ENCODE data around the gene CAMK1G. TPM values are rescaled to one million over a fixed set of nuclear protein-coding genes. Genes with fewer than 3 reads are reported as not detected.
A peak's percentile ranks its signal among the peaks of the same experiment; 100 is the strongest.

Gene CAMK1G
- polyA plus RNA-seq, 1 donor from 2014 or later: 3.0 TPM

DNA sequence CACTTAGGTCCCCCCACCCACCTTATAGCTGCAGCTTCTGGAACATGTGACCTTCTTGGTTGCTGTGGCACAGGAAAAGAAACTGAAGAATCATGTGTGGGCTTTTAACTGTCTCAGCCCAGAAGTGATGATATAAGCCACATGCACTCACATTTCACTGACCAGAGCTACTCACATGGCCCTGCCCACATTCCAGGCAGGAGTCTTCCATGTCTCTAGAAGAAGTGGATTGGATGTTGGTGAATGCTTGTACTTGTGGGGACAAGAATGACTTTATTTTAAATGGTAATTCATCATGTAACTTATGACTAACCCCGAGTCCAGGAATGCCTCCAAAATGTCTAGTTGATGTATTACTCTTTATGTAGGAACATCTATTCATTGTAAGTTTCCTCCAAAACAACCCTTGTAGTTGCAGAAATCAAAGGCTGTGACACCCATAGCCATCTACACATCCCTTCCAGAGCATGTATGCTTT, 15.8 kb upstream of the CAMK1G start:
- Histone ChIP-seq H3K4me3 (ENCODE audit: low read length) (no peak overlapping the region), H3K9ac (ENCODE audit: low read length) (no peak overlapping the region), H3K79me2 (replicated peaks; ENCODE audit: insufficient read depth, low read length) (no peaks in the 10 kb centered on the region), H3K36me3 (ENCODE audit: insufficient read depth, low read length) (no peaks in the 10 kb centered on the region), H3K9me2 (ENCODE audit: insufficient read depth, low read length) (no peaks in the 10 kb centered on the region), H3K27ac (ENCODE audit: low read length) (no peak overlapping the region), H3F3A (ENCODE audit: insufficient read depth, low read length, poor library complexity, severe bottlenecking) (no peaks in the 10 kb centered on the region), H3K9me3 (ENCODE audit: low read length) (no peaks in the 10 kb centered on the region), H4K20me1 (ENCODE audit: insufficient read depth) (no peaks in the 10 kb centered on the region), H3K27me3 (ENCODE audit: insufficient read depth, low read depth, low read length) (no peaks in the 10 kb centered on the region), H3K4me2 (ENCODE audit: low read length) (no peak overlapping the region), H2AFZ (ENCODE audit: low read depth, low read length) (no peak overlapping the region)
- TF ChIP-seq CTCF (IDR thresholded peaks at IDR 0.05; ENCODE audit: poor library complexity, severe bottlenecking) (no peak), POLR2AphosphoS5 (IDR thresholded peaks at IDR 0.05) (no peak), EZH2 (IDR thresholded peaks at IDR 0.05; ENCODE audit: borderline replicate concordance, insufficient read depth, low read length, poor library complexity, severe bottlenecking) (no peak), MXI1 (conservative IDR thresholded peaks at IDR 0.05; ENCODE audit: poor library complexity, severe bottlenecking) (no peak), TAF1 (IDR thresholded peaks at IDR 0.05; ENCODE audit: low read depth) (no peak)
- TF ChIP-seq, protein P1, sequence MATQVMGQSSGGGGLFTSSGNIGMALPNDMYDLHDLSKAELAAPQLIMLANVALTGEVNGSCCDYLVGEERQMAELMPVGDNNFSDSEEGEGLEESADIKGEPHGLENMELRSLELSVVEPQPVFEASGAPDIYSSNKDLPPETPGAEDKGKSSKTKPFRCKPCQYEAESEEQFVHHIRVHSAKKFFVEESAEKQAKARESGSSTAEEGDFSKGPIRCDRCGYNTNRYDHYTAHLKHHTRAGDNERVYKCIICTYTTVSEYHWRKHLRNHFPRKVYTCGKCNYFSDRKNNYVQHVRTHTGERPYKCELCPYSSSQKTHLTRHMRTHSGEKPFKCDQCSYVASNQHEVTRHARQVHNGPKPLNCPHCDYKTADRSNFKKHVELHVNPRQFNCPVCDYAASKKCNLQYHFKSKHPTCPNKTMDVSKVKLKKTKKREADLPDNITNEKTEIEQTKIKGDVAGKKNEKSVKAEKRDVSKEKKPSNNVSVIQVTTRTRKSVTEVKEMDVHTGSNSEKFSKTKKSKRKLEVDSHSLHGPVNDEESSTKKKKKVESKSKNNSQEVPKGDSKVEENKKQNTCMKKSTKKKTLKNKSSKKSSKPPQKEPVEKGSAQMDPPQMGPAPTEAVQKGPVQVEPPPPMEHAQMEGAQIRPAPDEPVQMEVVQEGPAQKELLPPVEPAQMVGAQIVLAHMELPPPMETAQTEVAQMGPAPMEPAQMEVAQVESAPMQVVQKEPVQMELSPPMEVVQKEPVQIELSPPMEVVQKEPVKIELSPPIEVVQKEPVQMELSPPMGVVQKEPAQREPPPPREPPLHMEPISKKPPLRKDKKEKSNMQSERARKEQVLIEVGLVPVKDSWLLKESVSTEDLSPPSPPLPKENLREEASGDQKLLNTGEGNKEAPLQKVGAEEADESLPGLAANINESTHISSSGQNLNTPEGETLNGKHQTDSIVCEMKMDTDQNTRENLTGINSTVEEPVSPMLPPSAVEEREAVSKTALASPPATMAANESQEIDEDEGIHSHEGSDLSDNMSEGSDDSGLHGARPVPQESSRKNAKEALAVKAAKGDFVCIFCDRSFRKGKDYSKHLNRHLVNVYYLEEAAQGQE (IDR thresholded peaks at IDR 0.05; ENCODE audit: borderline replicate concordance): no peak

GRCh38 chr1:209569455-209570207, 13.9 kb upstream of the CAMK1G start:
- no peaks in the 10 kb centered on the region for H3K36me3 ChIP-seq (ENCODE audit: insufficient read depth, low read length)
- H3F3A ChIP-seq (ENCODE audit: insufficient read depth, low read length, poor library complexity, severe bottlenecking): no peaks in the 10 kb centered on the region
- no peak overlapping the region for H3K27ac ChIP-seq (ENCODE audit: low read length)
- no peaks in the 10 kb centered on the region for H3K79me2 ChIP-seq (replicated peaks; ENCODE audit: insufficient read depth, low read length)
- H4K20me1 ChIP-seq (ENCODE audit: insufficient read depth): no peaks in the 10 kb centered on the region
- no peak overlapping the region for H2AFZ ChIP-seq (ENCODE audit: low read depth, low read length)
- H3K9ac ChIP-seq (ENCODE audit: low read length): no peak overlapping the region
- H3K4me2 ChIP-seq (ENCODE audit: low read length): no peak overlapping the region
- no peaks in the 10 kb centered on the region for H3K27me3 ChIP-seq (ENCODE audit: insufficient read depth, low read depth, low read length)
- no peak overlapping the region for H3K4me3 ChIP-seq (ENCODE audit: low read length)
- TF ChIP-seq SMC3 (conservative IDR thresholded peaks at IDR 0.05; ENCODE audit: poor library complexity): peak; percentile 87
- TF ChIP-seq RAD21 (conservative IDR thresholded peaks at IDR 0.05): peak; percentile 80
- no peak for TF ChIP-seq MXI1 (conservative IDR thresholded peaks at IDR 0.05; ENCODE audit: poor library complexity, severe bottlenecking)
- TF ChIP-seq EZH2 (IDR thresholded peaks at IDR 0.05; ENCODE audit: borderline replicate concordance, insufficient read depth, low read length, poor library complexity, severe bottlenecking): no peak
- TF ChIP-seq CTCF (IDR thresholded peaks at IDR 0.05; ENCODE audit: poor library complexity, severe bottlenecking): peak; percentile 84
- no peak for TF ChIP-seq TAF1 (IDR thresholded peaks at IDR 0.05; ENCODE audit: low read depth)
- TF ChIP-seq, protein P1 (IDR thresholded peaks at IDR 0.05; ENCODE audit: borderline replicate concordance): no peak
- H3K9me2 ChIP-seq (ENCODE audit: insufficient read depth, low read length): no peaks in the 10 kb centered on the region
- H3K9me3 ChIP-seq (ENCODE audit: low read length): no peaks in the 10 kb centered on the region
